Inferior parietal cortex (tissue), 1 donor: Measurements from ENCODE around the gene PGAP3.
A peak's percentile ranks its signal among the peaks of the same experiment; 100 is the strongest.
"Not testable (repeated sequence)": the region's sequence is repeated elsewhere in the genome, so short reads cannot be mapped to it uniquely, and the experiment has no call there.

Source experiments
- DNase-seq: peaks from one replicate; pipeline ENCODE4 v3.0.0-alpha.2; 2016; ENCODE audit errors: extremely low spot score

Gene PGAP3, protein sequence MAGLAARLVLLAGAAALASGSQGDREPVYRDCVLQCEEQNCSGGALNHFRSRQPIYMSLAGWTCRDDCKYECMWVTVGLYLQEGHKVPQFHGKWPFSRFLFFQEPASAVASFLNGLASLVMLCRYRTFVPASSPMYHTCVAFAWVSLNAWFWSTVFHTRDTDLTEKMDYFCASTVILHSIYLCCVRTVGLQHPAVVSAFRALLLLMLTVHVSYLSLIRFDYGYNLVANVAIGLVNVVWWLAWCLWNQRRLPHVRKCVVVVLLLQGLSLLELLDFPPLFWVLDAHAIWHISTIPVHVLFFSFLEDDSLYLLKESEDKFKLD

DNA sequence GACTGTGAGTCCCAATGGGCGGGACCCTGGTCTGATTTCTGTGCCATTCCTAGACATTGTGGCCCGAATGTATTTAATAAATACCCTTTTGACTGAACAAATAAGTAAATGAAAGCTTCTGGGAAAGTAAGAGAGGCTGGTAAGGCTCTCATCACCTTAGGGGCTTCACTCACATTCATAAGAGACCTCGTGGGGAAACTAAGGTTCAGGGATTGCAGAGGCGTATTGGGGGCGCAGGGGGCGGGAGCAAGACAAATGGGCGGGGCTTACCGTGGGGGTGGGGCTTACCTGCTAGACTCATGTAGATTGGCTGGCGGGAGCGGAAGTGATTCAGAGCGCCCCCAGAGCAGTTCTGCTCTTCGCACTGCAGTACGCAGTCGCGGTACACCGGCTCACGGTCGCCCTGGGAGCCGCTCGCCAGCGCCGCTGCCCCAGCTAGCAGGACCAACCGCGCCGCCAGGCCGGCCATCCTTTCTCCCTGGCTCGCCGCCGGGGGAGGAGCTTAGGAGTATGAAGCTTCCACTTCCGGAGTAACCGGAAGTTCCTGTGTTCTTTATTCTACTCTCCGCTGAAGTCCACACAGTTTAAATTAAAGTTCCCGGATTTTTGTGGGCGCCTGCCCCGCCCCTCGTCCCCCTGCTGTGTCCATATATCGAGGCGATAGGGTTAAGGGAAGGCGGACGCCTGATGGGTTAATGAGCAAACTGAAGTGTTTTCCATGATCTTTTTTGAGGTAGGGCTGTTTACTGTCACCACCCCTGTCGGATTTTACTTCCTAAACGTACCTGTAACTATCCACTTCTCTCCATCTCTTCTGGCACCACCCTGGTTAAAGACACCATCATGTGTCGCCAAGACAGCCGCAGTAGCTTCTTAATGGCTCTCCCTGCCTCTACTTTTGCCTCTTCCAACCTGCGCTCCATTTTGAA, at the start of gene PGAP3:
Gene PGAP3, minus strand, starts transcription at position 512 of the 929 bp plus-strand sequence. Its CDS starts 43 bp downstream, at position 469.
- peak; percentile 96 for DNase-seq

DNA sequence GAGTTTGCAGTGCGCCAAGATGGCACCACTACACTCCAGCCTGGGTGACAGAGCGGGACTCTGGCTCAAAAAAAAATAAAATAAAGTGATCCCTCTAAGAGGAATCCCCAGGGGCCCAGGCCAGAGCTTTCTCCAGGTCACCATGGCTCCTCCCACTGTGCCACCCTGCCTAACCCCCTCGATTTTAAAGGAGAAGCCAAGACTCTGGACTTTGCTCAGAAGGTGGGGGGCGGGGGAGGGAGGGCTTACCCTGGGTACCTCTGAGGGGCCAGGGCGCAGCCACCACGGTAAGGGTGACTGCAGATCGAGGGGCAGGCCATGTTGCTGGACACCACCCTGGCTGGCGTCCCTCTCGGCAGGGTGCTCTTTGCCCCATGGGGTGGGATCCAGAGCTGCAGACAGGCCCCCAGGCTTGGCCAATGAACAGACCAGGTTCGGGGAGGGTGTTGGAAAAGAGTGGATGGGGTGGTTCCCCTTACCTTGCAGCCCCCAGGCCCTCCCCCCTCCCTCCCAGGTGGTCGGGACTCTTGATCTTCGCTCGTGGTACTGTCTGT, 49.4 kb upstream of the PGAP3 start:
- no peak for DNase-seq

DNA sequence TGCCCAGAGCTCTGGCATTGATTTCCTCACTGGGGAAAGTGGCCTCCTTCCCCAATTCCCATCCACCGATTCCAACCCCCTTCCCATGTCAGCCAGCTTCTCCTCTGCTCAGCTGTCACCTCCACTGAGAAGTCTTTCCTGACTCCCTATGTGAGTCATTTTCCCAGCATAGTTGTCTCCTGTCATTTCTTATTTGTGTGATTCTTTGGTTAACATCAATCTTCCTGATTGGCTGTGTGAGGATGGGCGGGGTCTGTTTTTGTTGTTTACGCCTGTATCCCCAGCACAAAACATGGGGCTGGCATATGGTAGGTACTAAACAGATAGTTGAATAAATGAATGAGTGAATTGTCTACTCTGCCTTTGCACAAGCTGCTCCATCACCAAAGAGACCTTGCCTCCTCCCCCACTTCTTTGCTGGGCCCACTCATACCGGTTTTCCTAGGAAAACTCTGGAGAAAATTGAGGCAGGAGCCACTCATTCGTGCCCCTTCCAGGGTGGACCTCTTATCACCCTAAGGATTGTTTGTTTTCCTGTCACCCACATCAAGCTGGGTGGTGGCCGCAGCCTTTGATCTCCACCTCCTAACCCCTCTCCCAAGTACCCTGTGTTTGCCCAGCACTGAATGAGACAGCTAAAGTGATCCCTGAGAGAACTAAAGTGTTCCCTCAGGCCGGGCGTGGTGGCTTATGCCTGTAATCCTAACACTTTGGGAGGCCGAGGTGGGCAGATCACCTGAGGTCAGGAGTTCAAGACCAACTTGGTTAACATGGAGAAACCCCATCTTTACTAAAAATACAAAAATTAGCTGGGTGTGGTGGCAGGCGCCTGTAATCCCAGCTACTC, 48.7 kb upstream of the PGAP3 start:
- DNase-seq = no peak

DNA sequence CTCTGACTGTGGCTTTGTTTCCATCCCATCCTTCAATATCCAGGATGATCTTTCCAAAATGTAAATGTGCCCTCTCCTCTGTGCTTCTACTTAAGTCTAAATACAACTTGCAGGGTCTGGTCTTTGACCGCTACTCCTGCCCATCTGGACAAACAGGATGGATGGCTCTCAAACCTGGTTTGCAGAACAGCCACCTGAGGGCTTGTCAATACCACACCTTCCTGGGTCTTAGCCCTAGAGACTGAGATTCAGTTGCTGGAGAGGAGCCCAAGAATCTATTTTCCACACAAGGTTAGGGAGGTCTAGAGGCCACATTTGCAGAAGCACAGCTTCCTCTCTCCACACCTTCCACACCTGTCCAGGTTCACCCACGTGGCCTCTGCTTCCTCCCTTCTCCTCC, 48.0 kb upstream of the PGAP3 start:
- no peak for DNase-seq

DNA sequence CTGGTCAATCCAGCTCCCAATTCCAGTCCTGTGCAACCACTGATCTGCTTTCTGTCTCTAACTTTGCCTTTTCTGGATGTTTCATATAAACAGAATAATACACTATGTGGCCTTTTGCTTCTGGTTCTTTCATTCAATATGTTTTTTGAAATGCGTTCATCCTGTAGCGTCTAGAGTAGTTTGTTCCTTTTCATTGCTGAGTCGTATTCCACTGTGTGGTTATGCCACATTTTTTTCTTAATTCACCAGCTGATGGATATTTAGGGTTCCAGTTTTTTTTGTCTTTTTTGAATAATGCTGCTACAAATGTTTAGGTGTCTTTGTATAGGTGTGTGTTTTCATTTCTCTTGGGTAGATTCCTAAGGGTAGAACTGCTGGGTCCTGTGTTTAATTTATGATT, 44.7 kb upstream of the PGAP3 start:
- no peak for DNase-seq

DNA sequence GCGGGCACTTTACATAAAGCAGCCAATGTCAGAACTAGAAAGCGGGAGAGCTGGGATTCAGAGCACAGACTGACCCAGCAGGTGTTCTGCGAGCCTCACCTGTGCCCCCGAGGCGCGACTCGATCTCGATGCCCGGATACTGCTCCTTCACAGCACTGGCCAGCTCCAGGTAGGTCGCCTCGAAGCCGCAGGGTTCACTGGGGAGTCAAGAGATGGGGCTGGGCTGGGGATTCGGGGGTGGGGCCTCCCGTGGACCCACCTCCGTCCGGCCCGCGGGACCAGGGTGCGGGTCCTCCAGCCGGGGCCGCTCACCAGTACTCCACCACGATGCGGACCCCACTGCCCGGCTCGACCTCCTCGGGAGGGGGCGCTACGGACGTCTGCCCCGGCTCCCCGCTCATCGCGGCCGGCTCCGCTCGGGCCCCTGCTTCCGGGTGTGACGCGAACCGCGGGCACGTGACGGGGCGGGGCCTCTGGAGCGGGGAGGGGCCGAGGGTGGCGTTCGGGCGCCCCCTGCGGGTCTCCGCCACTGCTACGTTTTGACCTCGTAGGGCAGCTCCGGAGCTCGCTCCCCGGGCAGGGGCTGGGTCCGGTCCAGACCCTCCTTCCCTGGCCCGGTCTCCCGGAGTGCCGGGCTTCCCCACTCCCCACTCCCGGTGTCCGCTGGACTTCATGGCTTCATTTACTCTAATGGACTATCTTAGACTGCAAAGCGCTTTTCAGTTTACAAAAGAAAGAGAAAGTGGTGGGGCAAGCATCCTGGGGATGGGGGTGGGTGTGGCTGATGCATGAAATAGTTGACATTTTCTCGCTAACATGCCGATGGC, 42.5 kb upstream of the PGAP3 start, which contains the start of gene MIEN1:
Gene MIEN1, minus strand, starts transcription at position 438 of the 827 bp plus-strand sequence. Its CDS starts 37 bp downstream, at position 401.
- peak; percentile 88 for DNase-seq

DNA sequence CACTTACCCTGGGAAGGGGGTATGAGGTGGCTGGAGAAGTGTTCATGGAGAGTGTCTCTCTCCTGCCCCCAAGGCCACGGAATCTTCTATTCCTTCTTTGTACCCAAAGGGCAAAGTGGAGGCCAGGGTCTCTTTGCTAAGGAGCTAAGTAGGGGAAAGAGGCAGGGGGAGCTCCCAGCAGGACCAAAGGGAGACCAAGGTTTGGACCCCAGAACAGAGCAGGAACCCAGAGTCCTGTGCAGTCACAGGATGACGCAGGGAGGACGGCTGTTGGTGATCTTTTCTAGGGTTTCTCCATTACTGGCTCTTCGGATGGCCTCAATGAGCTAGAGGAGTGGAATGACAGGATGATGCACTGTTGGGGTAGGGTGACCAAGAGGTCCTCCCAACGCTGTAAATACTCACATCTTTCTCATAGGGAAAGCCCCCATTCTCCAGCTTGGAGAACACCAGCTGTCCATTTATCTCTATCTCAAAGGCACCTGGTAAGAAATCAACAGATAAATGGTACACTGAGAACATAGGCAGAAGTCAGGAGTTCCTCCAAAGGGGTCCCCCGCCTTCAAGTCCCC, 41.5 kb upstream of the PGAP3 start:
- no peak for DNase-seq

DNA sequence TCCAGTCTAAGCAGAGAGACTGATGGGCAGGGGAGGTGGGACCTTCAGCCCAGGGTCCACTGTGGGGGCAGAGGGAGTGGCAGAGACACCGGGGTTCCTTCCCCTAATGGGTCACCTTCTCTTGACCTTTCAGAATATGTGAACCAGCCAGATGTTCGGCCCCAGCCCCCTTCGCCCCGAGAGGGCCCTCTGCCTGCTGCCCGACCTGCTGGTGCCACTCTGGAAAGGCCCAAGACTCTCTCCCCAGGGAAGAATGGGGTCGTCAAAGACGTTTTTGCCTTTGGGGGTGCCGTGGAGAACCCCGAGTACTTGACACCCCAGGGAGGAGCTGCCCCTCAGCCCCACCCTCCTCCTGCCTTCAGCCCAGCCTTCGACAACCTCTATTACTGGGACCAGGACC, 39.7 kb upstream of the PGAP3 start:
- no peak for DNase-seq

DNA sequence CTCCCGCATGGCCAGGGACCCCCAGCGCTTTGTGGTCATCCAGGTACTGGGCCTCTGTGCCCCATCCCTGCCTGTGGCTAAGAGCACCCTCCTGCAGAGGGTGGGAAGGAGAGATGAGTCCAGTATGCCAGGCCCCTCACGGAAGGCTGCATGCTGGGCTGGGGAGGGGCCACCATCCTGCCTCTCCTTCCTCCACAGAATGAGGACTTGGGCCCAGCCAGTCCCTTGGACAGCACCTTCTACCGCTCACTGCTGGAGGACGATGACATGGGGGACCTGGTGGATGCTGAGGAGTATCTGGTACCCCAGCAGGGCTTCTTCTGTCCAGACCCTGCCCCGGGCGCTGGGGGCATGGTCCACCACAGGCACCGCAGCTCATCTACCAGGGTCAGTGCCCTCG, 38.8 kb upstream of the PGAP3 start:
- DNase-seq = no peak

DNA sequence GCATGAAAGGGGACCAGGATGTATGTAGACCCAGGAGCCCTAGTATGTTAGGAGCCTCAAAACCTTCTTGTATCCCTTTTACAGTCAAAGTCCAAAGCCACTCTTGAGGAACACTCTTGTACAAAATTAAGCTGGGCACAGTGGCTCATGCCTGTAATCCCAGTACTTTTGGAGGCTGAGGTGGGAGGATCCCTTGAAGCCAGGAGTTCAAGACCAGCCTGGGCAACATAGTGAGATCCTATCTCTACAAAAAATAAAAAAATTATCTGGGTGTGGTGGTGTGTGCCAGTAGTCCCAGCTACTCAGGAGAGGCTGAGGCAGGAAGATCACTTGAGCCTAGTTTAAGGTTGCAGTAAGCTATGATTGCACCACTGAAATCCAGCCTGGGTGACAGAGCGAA, 38.1 kb upstream of the PGAP3 start:
- not testable (repeated sequence) for DNase-seq

DNA sequence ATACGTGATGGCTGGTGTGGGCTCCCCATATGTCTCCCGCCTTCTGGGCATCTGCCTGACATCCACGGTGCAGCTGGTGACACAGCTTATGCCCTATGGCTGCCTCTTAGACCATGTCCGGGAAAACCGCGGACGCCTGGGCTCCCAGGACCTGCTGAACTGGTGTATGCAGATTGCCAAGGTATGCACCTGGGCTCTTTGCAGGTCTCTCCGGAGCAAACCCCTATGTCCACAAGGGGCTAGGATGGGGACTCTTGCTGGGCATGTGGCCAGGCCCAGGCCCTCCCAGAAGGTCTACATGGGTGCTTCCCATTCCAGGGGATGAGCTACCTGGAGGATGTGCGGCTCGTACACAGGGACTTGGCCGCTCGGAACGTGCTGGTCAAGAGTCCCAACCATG, 36.9 kb upstream of the PGAP3 start:
- no peak for DNase-seq

DNA sequence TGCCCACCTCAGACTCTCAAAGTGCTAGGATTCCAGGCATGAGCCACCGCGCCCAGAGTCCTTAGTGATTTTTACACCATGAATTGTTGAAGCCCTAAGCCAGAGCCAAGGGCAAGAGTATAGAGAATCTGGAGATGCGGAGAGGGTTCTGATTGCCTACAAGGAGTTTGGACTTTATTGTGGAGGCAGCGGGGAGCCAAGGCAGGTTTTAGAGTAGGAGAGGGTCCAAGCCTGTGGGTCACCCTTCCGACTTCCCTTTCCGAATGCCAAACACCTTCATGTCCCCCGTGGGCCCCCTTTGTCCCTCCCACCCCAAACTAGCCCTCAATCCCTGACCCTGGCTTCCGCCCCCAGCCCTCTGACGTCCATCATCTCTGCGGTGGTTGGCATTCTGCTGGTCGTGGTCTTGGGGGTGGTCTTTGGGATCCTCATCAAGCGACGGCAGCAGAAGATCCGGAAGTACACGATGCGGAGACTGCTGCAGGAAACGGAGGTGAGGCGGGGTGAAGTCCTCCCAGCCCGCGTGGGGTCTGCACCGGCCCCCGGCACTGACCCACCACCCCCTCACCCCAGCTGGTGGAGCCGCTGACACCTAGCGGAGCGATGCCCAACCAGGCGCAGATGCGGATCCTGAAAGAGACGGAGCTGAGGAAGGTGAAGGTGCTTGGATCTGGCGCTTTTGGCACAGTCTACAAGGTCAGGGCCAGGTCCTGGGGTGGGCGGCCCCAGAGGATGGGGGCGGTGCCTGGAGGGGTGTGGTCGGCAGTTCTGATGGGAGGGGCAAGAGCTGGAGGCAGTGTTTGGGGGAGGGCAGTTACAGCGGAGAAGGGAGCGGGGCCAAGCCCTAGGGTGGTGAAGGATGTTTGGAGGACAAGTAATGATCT, 35.4 kb upstream of the PGAP3 start:
- DNase-seq = no peak

DNA sequence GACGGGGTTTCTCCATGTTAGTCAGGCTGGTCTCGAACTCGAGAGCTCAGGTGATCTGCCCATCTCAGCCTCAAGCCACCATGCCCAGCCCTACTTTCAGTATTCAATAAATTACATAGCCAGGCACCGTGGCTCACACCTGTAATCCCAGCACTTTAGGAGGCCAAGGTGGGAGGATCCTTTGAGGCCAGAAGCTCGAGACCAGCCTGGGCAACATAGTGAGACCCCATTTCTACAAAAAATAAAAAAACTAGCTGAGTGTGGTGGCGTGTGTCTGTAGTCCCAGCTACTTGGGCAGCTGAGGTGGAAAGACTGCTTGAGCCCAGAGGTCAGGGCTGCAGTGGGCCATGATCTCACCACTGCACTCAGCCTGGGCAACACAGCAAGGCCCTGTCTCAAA, 34.2 kb upstream of the PGAP3 start:
- no peak for DNase-seq

DNA sequence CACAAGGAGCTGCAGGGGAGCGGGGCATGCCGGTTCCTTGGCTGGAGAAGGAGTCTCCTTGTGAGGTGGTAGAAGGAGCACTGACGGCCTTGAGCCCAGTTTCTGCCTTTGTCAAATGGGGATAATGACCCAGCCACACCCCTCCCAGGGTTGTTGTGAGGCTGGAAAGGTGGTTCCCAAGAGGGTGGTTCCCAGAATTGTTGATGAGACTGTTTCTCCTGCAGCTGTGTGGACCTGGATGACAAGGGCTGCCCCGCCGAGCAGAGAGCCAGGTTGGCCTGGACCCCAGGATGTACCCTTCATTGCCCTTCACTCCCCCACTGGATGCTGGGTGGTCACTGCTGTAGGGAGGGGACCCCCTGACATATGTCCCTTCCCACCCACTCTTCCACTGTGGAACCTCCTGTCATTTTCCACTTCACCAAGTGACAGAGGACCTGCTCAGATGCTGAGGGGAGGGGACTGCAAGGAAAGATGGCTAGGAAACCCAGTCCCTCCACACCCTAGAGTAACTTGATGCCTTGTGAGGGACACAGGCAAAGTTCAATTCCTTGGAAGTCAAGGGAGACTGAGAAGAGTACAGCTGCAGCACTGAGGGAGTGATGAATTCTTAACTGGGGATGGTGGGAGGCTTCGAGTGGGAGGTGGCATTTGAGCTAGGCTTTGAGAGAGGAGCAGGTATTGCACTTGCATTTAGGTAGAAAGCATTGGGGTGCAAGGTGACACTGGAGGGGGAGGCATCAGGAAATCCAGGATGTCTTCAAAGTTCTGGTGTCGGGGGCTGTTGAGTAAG, 31.9 kb upstream of the PGAP3 start:
- no peak for DNase-seq

DNA sequence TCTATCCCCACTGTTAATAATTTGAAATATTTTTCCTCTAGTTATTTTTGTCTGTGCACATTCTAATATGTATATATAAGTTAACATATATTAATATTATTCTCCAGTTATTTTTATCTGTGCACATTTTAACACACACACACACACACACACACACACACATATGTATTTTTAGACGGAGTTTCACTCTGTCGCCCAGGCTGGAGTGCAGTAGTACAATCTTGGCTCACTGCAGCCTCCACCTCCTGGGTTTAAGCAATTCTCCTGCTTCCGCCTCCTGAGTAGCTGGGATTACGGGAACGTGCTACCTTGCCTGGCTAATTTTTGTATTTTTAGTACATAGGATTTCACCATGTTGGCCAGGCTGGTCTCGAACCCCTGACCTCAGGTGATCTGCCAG, 29.8 kb upstream of the PGAP3 start:
- no peak for DNase-seq

DNA sequence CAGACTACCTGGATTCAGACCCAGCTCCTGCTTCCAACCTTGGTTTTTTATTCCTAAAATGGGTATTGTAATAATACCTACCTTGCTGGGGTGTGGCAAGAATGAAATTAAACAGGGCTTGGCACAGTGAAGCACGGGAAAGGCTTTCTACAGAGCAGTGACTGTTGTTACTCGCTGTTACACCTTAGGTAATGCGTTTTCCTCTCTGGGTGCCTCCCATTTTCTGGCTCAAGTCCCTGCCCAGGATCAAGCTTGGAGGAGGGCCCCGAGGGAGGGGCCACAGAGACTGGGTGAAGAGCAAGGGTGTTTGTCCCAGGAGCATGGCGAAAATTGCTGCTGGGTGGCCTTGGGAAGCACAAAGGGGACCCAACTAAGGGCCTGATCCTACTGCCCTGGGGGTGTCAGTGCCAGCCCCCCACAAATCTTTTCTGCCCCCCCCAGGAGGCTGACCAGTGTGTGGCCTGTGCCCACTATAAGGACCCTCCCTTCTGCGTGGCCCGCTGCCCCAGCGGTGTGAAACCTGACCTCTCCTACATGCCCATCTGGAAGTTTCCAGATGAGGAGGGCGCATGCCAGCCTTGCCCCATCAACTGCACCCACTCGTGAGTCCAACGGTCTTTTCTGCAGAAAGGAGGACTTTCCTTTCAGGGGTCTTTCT, 29.2 kb upstream of the PGAP3 start:
- no peak for DNase-seq

DNA sequence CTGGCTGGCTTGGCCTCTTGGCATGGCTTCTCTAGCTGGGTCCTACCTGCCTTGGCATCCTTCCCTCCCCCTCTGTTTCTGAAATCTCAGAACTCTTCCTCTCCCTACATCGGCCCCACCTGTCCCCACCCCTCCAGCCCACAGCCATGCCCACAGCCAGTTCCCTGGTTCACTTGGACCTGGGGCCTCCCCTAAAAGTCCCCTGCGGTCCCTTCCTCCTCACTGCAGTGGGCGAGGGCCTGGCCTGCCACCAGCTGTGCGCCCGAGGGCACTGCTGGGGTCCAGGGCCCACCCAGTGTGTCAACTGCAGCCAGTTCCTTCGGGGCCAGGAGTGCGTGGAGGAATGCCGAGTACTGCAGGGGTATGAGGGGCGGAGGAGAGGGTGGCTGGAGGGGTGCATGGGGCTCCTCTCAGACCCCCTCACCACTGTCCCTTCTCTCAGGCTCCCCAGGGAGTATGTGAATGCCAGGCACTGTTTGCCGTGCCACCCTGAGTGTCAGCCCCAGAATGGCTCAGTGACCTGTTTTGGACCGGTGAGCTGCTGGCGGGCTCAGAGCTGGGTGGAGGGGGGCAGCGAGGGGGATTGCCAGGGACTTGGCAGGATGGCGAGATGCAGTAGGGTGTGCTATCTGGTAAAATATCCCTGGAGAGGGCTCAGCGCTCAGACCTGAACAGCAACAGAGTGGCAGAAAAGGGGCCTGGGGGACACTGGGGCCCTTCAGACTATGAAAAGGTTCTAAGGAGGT, 28.4 kb upstream of the PGAP3 start:
- no peak for DNase-seq
